GM12878 (cell line): ENCODE results near the gene NUP205. TPM values are rescaled to one million over a fixed set of nuclear protein-coding genes. Genes with fewer than 3 reads are reported as not detected.

Experiments
- ATAC-seq: fragments of 200-7000 bp; cut with Tn5 transposase; 3 replicates; pipeline ENCODE4 v1.9.1; 2020; ENCODE audit warnings: mild to moderate bottlenecking, moderate library complexity
- BruUV-seq: library from RNA; stranded (reverse); fragments of 400-500 nt; replicated peaks from 2 replicates; lab custom pipeline; 2021; lab: Mats Ljungman, UMichigan
- CTCF ChIA-PET: fragments of 300-600 bp; sonication (Branson Sonifier 250); formaldehyde crosslinking; extraction: SDS; loops from one replicate; lab custom pipeline; 2021; ENCODE audit warnings: inconsistent platforms; lab: Yijun Ruan, JAX
- POLR2A ChIA-PET: fragments of 350-600 bp; formaldehyde crosslinking; extraction: SDS; loops from one replicate; lab custom pipeline; 2021; ENCODE audit warnings: inconsistent platforms; lab: Charles Lee
- RAD21 ChIA-PET: fragments of 300-600 bp; sonication (Branson Sonifier 250); formaldehyde crosslinking; loops from one replicate; lab custom pipeline; 2023; ENCODE audit warnings: antibody characterized with exemption; ENCODE audit not compliant: unreplicated experiment; lab: Charles Lee
- SMC1A ChIA-PET: fragments of 300-600 bp; sonication (Branson Sonifier 250); formaldehyde crosslinking; loops from one replicate; lab custom pipeline; 2023; ENCODE audit not compliant: unreplicated experiment, uncharacterized antibody; lab: Charles Lee
- DNase-seq: peaks from one replicate; pipeline ENCODE4 v3.0.0-alpha.2; 2011; ENCODE audit warnings: low read depth, low spot score
- FAIRE-seq: peaks from 3 replicates; lab custom pipeline; 2011; peaks lifted over from hg19 to GRCh38; lab: Jason Lieb, UNC
- H2AFZ ChIP-seq: 2 replicates; pipeline ENCODE4 v1.6.0; 2011; ENCODE audit warnings: low read depth, low read length, control low read depth; ENCODE audit not compliant: control insufficient read depth
- H3K27ac ChIP-seq: 2 replicates; pipeline ENCODE4 v1.5.1; 2011; ENCODE audit warnings: control low read depth; ENCODE audit not compliant: control insufficient read depth, insufficient read depth
- H3K27me3 ChIP-seq, 2 experiments: replicated peaks in 1 of 2; 2 replicates each; pipeline versions ENCODE4 v1.6.0 to v1.6.1; 2011; ENCODE audit warnings: low read length in 1 of 2; ENCODE audit not compliant: control insufficient read depth in 2 of 2, insufficient read depth in 2 of 2
- H3K36me3 ChIP-seq, 2 experiments: 2 replicates each; pipeline ENCODE4 v1.5.1; 2011; ENCODE audit warnings: low read length in 1 of 2; ENCODE audit not compliant: control insufficient read depth in 2 of 2, insufficient read depth in 2 of 2
- H3K4me1 ChIP-seq: 2 replicates; pipeline ENCODE4 v1.6.1; 2011; ENCODE audit warnings: mild to moderate bottlenecking, low read length, moderate library complexity, mixed read lengths; ENCODE audit not compliant: control insufficient read depth, insufficient read depth
- H3K4me2 ChIP-seq: 2 replicates; pipeline ENCODE4 v1.6.0; 2011; ENCODE audit warnings: control low read depth; ENCODE audit not compliant: control insufficient read depth, insufficient read depth
- H3K4me3 ChIP-seq: fragments of 200-600 bp; sonication (generic); 2 replicates; pipeline ENCODE4 v1.5.1; 2016
- H3K79me2 ChIP-seq: 2 replicates; pipeline ENCODE4 v1.6.0; 2011; ENCODE audit warnings: low read length; ENCODE audit not compliant: control insufficient read depth, insufficient read depth
- H3K9ac ChIP-seq: 2 replicates; pipeline ENCODE4 v1.8.0; 2011; ENCODE audit warnings: low read length, control low read depth, mixed read lengths; ENCODE audit not compliant: control insufficient read depth, insufficient read depth
- H3K9me3 ChIP-seq: replicated peaks from 3 replicates; pipeline ENCODE4 v1.5.1; 2011; ENCODE audit warnings: mild to moderate bottlenecking, low read length; ENCODE audit not compliant: control insufficient read depth, insufficient read depth
- H4K20me1 ChIP-seq: 2 replicates; pipeline ENCODE4 v1.6.0; 2011; ENCODE audit not compliant: control insufficient read depth, insufficient read depth
- BHLHE40 ChIP-seq, 2 experiments: fragments of 450-650 bp in 1 of 2; IDR thresholded peaks; 2 replicates each; pipeline ENCODE4 v1.6.1; 2011 to 2017; ENCODE audit warnings: low read depth in 2 of 2, borderline replicate concordance in 1 of 2, improper control_type of control experiment in 1 of 2, low read length in 1 of 2, mild to moderate bottlenecking in 1 of 2
- BMI1 ChIP-seq: fragments of 450-650 bp; IDR thresholded peaks from 2 replicates; pipeline ENCODE4 v1.6.1; 2016; ENCODE audit warnings: mild to moderate bottlenecking, moderate library complexity, borderline replicate concordance
- CREB1 ChIP-seq: IDR thresholded peaks from 2 replicates; pipeline ENCODE4 v1.6.1; 2012; ENCODE audit warnings: low read depth, mild to moderate bottlenecking, inconsistent platforms
- CREM ChIP-seq: IDR thresholded peaks from 2 replicates; pipeline ENCODE4 v1.6.1; 2014; ENCODE audit warnings: antibody characterized with exemption, low read depth
- DPF2 ChIP-seq: fragments of 450-650 bp; IDR thresholded peaks from 2 replicates; pipeline ENCODE4 v1.6.1; 2017; ENCODE audit warnings: mild to moderate bottlenecking
- FOS ChIP-seq: IDR thresholded peaks from 3 replicates; pipeline ENCODE4 v1.6.1; 2011; ENCODE audit warnings: borderline replicate concordance; ENCODE audit not compliant: insufficient read length; ENCODE audit errors: extremely low read depth
- MEF2A ChIP-seq: IDR thresholded peaks from 2 replicates; pipeline ENCODE4 v1.6.1; 2011; ENCODE audit warnings: low read depth, mild to moderate bottlenecking, low read length, moderate library complexity; ENCODE audit not compliant: insufficient read depth
- MYC ChIP-seq: IDR thresholded peaks from 2 replicates; pipeline ENCODE4 v1.6.1; 2011; ENCODE audit warnings: mild to moderate bottlenecking, low read length, moderate library complexity, inconsistent platforms; ENCODE audit not compliant: insufficient read depth, insufficient replicate concordance, insufficient read length, severe bottlenecking
- NFYB ChIP-seq: IDR thresholded peaks from 2 replicates; pipeline ENCODE4 v1.6.1; 2011; ENCODE audit warnings: low read depth, mild to moderate bottlenecking, low read length, improper control_type of control experiment, moderate library complexity; ENCODE audit not compliant: insufficient read depth
- TCF12 ChIP-seq: IDR thresholded peaks from 2 replicates; pipeline ENCODE4 v1.6.1; 2011; ENCODE audit warnings: low read depth, mild to moderate bottlenecking, low read length
- WRNIP1 ChIP-seq: IDR thresholded peaks from 2 replicates; pipeline ENCODE4 v1.6.1; 2011; ENCODE audit warnings: low read depth, low read length, improper control_type of control experiment, borderline replicate concordance
- WGBS: methylation state at CpG from one replicate; pipeline ENCODE4 v1.1.6; 2016; ENCODE audit warnings: low lambda C conversion rate; ENCODE audit not compliant: insufficient replicate concordance, insufficient coverage; ENCODE audit errors: missing lambda C conversion rate; 5-methylcytosine and 5-hydroxymethylcytosine counted together
- in situ Hi-C: fragments of 300-500 bp; cut with MboI; formaldehyde crosslinking; loops from 9 replicates; pipeline ENCODE4 v1.14.3; 2018; ENCODE audit warnings: mixed read lengths
- intact Hi-C: fragments of 100-400 bp; cut with micrococcal nuclease; formaldehyde crosslinking; loops from one replicate; pipeline ENCODE4 v1.14.2; 2022; ENCODE audit not compliant: unreplicated experiment
- polyA plus RNA-seq, 11 experiments: library from polyadenylated mRNA; depleted of rRNA in 4 of 11; unstranded in 6 of 11; stranded (reverse) in 5 of 11; fragments of >200 nt; fragmentation: Nextera tagmentation in 4 of 11; fragmentation: Illumina TruSeq in 1 of 11; extraction: Ambion mirVana in 4 of 11; extraction: Trizol in 1 of 11; gene quantifications; 1 replicate in 1 of 11; 2 replicates in 10 of 11; pipeline versions ENCODE4 v1.2.1 to v1.2.3, GENCODE V29; 2011 to 2016; ENCODE audit warnings: inconsistent platforms in 2 of 11, missing spikeins in 2 of 11, low read depth in 1 of 11
- total RNA-seq, 4 experiments: library from RNA; depleted of rRNA in 3 of 4; stranded (reverse); fragments of >200 nt in 3 of 4; fragmentation: Illumina TruSeq in 1 of 4; extraction: Trizol in 1 of 4; gene quantifications; 2 replicates each; pipeline versions ENCODE4 v1.2.1 to v1.2.3, GENCODE V29; 2013 to 2021
- TF ChIP-seq, protein P1 (sequence below): fragments of 150-350 bp; IDR thresholded peaks from 2 replicates; pipeline ENCODE4 v1.6.1; 2014; ENCODE audit warnings: mild to moderate bottlenecking, low read depth, low read length
- TF ChIP-seq, protein P2 (sequence below): IDR thresholded peaks from 2 replicates; pipeline ENCODE4 v1.6.1; 2012; ENCODE audit warnings: low read length, inconsistent platforms
- TF ChIP-seq, protein P3 (sequence below): fragments of 450-650 bp; IDR thresholded peaks from 2 replicates; pipeline ENCODE4 v1.6.1; 2016; ENCODE audit warnings: mild to moderate bottlenecking
- TF ChIP-seq, protein P4 (sequence below): IDR thresholded peaks from 2 replicates; pipeline ENCODE4 v1.6.1; 2012; ENCODE audit warnings: low read depth, low read length, improper control_type of control experiment
- TF ChIP-seq, protein P5 (sequence below): fragments of 450-650 bp; IDR thresholded peaks from 2 replicates; pipeline ENCODE4 v1.6.1; 2017; ENCODE audit warnings: low read depth, mild to moderate bottlenecking, moderate library complexity

Gene NUP205
- total and polyA plus RNA-seq, 10 of the 15 experiments (the other 5 are each of a cell fraction or from before 2014, with no cell fraction given): 41.4 to 110 (median 85.9) TPM

DNA sequence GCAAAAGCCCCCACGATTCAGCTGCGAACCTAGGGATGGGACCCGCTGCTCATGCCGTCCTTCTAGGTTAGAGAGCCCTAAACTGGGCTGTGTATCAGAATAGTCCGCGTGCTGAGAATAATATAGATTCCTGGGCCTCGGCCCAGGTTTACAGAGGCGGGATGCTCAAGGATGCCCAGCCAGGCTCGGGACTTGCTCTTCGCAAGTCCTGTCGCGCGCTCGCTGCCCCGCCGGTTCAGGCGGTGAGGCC is 104.3 kb downstream of the NUP205 start:
- no peaks in the 10 kb centered on the region for H3K9me3 ChIP-seq
- ATAC-seq: no peak
- POLR2A ChIA-PET: interaction anchor here (0.9 to 3.6 kb wide), 2 partner anchors 10 to 20 kb away, joined by 3 to 17 read pairs; no protein-coding TSS in a partner anchor
- in situ Hi-C loops (loop anchor here (10.0 kb wide), 1 partner anchor 313 kb away; the partner anchor contains the start of gene MTPN), intact Hi-C loops (loop anchor here (5.0 to 10.0 kb wide), 2 partner anchors 150 to 313 kb away; partner anchors contain the start of genes CNOT4 and MTPN)
- CTCF ChIA-PET: interaction anchor here (0.7 to 10.3 kb wide), 7 partner anchors 11 to 387 kb away, joined by 3 to 89 read pairs (median 3); no protein-coding TSS in a partner anchor
- RAD21 ChIA-PET: interaction anchor here (1.2 to 1.3 kb wide), 2 partner anchors 10 to 17 kb away, joined by 5 to 7 read pairs; no protein-coding TSS in a partner anchor
- H3K9ac ChIP-seq: peak overlapping the region; percentile 36; the same call in 1 of the 2 replicates
- 27% methylated on average over 17 of the region's 17 CpGs for WGBS
- H3K36me3 ChIP-seq: no peaks in the 10 kb centered on the region; a peak in 1 of 4 replicates
- H3K4me2 ChIP-seq: peak overlapping the region; percentile 94
- H3K79me2 ChIP-seq: peaks cover 19% of the 10 kb centered on the region
- no TSS peak for BruUV-seq
- no peaks in the 10 kb centered on the region for H3K27me3 ChIP-seq
- SMC1A ChIA-PET: interaction anchor here (3.0 to 3.5 kb wide), 2 partner anchors 10 to 17 kb away, joined by 9 to 21 read pairs; no protein-coding TSS in a partner anchor
- H2AFZ ChIP-seq: peak overlapping the region; percentile 97
- H3K27ac ChIP-seq: peak overlapping the region; percentile 38
- no peak for FAIRE-seq
- H3K4me1 ChIP-seq: peaks cover 2% of the 10 kb centered on the region; the same call in 1 of the 2 replicates
- peak overlapping the region; percentile 65 for H3K4me3 ChIP-seq
- DNase-seq: no peak
- H4K20me1 ChIP-seq: no peaks in the 10 kb centered on the region
- TF ChIP-seq TCF12 (no peak), NFYB (no peak), BMI1 (no peak; the same call in 1 of the 2 replicates), MEF2A (no peak), WRNIP1 (no peak), DPF2 (no peak), CREB1 (no peak), FOS (no peak), MYC (no peak), CREM (no peak), BHLHE40 (IDR thresholded peaks at IDR 0.05; ENCODE audit: borderline replicate concordance in 1 of 2, low read depth in 2 of 2, low read length in 1 of 2) (no peak)
- TF ChIP-seq, protein P1, sequence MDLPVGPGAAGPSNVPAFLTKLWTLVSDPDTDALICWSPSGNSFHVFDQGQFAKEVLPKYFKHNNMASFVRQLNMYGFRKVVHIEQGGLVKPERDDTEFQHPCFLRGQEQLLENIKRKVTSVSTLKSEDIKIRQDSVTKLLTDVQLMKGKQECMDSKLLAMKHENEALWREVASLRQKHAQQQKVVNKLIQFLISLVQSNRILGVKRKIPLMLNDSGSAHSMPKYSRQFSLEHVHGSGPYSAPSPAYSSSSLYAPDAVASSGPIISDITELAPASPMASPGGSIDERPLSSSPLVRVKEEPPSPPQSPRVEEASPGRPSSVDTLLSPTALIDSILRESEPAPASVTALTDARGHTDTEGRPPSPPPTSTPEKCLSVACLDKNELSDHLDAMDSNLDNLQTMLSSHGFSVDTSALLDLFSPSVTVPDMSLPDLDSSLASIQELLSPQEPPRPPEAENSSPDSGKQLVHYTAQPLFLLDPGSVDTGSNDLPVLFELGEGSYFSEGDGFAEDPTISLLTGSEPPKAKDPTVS: 0 out of 2 replicates have a peak, but pooled peaks have one; percentile 27
- TF ChIP-seq, protein P2, sequence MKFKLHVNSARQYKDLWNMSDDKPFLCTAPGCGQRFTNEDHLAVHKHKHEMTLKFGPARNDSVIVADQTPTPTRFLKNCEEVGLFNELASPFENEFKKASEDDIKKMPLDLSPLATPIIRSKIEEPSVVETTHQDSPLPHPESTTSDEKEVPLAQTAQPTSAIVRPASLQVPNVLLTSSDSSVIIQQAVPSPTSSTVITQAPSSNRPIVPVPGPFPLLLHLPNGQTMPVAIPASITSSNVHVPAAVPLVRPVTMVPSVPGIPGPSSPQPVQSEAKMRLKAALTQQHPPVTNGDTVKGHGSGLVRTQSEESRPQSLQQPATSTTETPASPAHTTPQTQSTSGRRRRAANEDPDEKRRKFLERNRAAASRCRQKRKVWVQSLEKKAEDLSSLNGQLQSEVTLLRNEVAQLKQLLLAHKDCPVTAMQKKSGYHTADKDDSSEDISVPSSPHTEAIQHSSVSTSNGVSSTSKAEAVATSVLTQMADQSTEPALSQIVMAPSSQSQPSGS: no peak
- TF ChIP-seq, protein P3, sequence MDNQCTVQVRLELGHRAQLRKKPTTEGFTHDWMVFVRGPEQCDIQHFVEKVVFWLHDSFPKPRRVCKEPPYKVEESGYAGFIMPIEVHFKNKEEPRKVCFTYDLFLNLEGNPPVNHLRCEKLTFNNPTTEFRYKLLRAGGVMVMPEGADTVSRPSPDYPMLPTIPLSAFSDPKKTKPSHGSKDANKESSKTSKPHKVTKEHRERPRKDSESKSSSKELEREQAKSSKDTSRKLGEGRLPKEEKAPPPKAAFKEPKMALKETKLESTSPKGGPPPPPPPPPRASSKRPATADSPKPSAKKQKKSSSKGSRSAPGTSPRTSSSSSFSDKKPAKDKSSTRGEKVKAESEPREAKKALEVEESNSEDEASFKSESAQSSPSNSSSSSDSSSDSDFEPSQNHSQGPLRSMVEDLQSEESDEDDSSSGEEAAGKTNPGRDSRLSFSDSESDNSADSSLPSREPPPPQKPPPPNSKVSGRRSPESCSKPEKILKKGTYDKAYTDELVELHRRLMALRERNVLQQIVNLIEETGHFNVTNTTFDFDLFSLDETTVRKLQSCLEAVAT: peak; percentile 99
- TF ChIP-seq, protein P4, sequence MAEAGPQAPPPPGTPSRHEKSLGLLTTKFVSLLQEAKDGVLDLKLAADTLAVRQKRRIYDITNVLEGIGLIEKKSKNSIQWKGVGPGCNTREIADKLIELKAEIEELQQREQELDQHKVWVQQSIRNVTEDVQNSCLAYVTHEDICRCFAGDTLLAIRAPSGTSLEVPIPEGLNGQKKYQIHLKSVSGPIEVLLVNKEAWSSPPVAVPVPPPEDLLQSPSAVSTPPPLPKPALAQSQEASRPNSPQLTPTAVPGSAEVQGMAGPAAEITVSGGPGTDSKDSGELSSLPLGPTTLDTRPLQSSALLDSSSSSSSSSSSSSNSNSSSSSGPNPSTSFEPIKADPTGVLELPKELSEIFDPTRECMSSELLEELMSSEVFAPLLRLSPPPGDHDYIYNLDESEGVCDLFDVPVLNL: no peak
- TF ChIP-seq, protein P5, sequence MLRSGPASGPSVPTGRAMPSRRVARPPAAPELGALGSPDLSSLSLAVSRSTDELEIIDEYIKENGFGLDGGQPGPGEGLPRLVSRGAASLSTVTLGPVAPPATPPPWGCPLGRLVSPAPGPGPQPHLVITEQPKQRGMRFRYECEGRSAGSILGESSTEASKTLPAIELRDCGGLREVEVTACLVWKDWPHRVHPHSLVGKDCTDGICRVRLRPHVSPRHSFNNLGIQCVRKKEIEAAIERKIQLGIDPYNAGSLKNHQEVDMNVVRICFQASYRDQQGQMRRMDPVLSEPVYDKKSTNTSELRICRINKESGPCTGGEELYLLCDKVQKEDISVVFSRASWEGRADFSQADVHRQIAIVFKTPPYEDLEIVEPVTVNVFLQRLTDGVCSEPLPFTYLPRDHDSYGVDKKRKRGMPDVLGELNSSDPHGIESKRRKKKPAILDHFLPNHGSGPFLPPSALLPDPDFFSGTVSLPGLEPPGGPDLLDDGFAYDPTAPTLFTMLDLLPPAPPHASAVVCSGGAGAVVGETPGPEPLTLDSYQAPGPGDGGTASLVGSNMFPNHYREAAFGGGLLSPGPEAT: 0 out of 2 replicates have a peak, but pooled peaks have one; percentile 24
